GM23248 (cell line): Measurements from ENCODE around the gene ITPRIP.

ENCODE experiments used
- EZH2 ChIP-seq: fragments of 200-600 bp; sonication (generic); IDR thresholded peaks from 2 replicates; pipeline ENCODE4 v1.6.1; 2018; ENCODE audit warnings: antibody characterized with exemption, mild to moderate bottlenecking; ENCODE audit not compliant: insufficient read depth, poor library complexity, severe bottlenecking
- EZH2phosphoT487 ChIP-seq: fragments of 200-600 bp; sonication (generic); IDR thresholded peaks from 2 replicates; pipeline ENCODE4 v1.6.1; 2018; ENCODE audit warnings: antibody characterized with exemption, moderate library complexity, mild to moderate bottlenecking, low read depth; ENCODE audit not compliant: insufficient read depth

DNA sequence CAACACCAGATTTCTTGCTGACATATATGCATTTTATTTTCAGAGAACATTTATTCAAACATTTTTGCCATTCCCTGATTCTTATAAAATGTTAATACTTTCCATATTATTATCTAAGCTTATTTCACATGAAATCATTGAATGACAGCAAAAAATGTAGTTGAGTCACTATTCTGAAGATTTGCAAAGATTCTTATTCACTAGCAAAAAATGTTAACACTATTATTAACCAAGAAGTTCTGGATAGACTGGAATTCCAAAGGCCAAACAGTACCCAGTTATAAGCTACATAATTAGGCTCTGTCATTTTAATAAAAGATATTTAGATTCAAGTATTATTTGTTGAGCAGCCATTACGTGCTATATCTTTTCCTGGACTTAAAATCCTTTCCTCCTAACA is 65.0 kb downstream of the ITPRIP start:
- TF ChIP-seq EZH2phosphoT487 (no peak), EZH2 (no peak)
